Neutrophil (primary cell): ENCODE results near the gene VGF.

Experiments
- H3K27ac ChIP-seq: fragments of 200-600 bp; sonication (generic); 2 replicates; pipeline ENCODE4 v1.5.1; 2016; ENCODE audit warnings: mild to moderate bottlenecking, moderate library complexity
- H3K27me3 ChIP-seq: fragments of 200-600 bp; sonication (generic); 2 replicates; pipeline ENCODE4 v1.6.0; 2016; ENCODE audit warnings: mild to moderate bottlenecking
- H3K36me3 ChIP-seq: fragments of 200-600 bp; sonication (generic); 2 replicates; pipeline ENCODE4 v1.5.1; 2017
- H3K4me1 ChIP-seq, 2 experiments: fragments of 200-600 bp in 1 of 2; sonication (generic) in 1 of 2; 1 replicate in 1 of 2; 2 replicates in 1 of 2; pipeline versions ENCODE4 v1.5.1 to v1.6.1; 2013 to 2016; ENCODE audit warnings: low read depth in 1 of 2, low read length in 1 of 2, mild to moderate bottlenecking in 1 of 2, moderate library complexity in 1 of 2; ENCODE audit not compliant: control insufficient read depth in 1 of 2, insufficient read depth in 1 of 2
- H3K4me3 ChIP-seq, 2 experiments: fragments of 200-600 bp in 1 of 2; sonication (generic) in 1 of 2; 1 replicate in 1 of 2; 2 replicates in 1 of 2; pipeline ENCODE4 v1.5.1; 2013 to 2016; ENCODE audit warnings: low read depth in 1 of 2, low read length in 1 of 2, mild to moderate bottlenecking in 1 of 2, moderate library complexity in 1 of 2
- H3K9me3 ChIP-seq: fragments of 200-600 bp; sonication (generic); 2 replicates; pipeline ENCODE4 v1.5.1; 2016
- TF ChIP-seq, protein P1 (sequence below): fragments of 200-600 bp; sonication (generic); IDR thresholded peaks from 2 replicates; pipeline ENCODE4 v1.5.1; 2016; ENCODE audit warnings: antibody characterized with exemption

Gene VGF

DNA sequence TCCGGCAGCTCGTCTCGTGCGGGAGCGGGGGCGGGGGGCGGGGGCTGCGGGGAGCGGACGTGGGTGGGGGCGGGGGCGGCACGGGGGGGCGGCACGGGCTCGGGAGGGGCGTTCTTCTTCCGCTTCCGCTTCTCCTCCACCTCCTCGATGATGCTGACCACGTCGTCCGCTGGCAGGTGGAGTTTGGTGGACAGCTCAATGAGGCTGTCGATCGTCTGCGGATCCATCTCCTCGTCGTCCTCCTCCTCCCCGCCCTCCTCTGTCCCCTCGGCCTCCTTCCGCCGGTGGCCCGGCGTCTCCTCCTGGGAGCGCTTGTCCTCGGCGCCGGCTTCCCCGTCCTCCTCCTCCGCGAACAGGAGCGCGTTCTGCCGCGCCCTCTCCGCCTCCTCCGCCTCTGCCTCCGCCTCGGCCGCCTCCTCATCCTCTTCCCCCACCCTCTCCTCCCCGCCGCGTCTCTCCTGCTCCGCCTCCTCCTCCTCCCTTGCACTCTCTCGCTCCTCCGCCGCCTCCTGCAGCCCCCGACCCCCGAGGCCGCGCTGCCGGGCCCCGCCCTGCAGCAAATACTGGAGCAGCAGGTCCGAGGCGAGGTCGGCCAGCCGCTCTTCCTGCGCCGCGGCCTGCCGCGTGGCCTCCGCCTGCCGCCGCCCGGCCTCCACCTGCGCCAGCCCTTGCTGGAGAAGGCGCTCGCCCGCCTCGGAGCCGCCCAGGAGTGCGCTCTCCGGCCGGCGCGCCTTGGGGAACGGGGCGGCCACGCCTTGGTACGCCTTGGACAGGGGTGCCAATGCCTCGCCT lies 1.9 kb downstream of the VGF start:
- TF ChIP-seq, protein P1, sequence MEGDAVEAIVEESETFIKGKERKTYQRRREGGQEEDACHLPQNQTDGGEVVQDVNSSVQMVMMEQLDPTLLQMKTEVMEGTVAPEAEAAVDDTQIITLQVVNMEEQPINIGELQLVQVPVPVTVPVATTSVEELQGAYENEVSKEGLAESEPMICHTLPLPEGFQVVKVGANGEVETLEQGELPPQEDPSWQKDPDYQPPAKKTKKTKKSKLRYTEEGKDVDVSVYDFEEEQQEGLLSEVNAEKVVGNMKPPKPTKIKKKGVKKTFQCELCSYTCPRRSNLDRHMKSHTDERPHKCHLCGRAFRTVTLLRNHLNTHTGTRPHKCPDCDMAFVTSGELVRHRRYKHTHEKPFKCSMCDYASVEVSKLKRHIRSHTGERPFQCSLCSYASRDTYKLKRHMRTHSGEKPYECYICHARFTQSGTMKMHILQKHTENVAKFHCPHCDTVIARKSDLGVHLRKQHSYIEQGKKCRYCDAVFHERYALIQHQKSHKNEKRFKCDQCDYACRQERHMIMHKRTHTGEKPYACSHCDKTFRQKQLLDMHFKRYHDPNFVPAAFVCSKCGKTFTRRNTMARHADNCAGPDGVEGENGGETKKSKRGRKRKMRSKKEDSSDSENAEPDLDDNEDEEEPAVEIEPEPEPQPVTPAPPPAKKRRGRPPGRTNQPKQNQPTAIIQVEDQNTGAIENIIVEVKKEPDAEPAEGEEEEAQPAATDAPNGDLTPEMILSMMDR: no peak
- Histone ChIP-seq H3K27me3 (peaks cover 86% of the 10 kb centered on the region), H3K4me3 (peak overlapping the region in 1 of 2 experiments; percentile 24), H3K9me3 (no peaks in the 10 kb centered on the region), H3K4me1 (peaks cover 5 to 26% of the 10 kb centered on the region in 2 experiments), H3K36me3 (no peaks in the 10 kb centered on the region), H3K27ac (no peak overlapping the region)

DNA sequence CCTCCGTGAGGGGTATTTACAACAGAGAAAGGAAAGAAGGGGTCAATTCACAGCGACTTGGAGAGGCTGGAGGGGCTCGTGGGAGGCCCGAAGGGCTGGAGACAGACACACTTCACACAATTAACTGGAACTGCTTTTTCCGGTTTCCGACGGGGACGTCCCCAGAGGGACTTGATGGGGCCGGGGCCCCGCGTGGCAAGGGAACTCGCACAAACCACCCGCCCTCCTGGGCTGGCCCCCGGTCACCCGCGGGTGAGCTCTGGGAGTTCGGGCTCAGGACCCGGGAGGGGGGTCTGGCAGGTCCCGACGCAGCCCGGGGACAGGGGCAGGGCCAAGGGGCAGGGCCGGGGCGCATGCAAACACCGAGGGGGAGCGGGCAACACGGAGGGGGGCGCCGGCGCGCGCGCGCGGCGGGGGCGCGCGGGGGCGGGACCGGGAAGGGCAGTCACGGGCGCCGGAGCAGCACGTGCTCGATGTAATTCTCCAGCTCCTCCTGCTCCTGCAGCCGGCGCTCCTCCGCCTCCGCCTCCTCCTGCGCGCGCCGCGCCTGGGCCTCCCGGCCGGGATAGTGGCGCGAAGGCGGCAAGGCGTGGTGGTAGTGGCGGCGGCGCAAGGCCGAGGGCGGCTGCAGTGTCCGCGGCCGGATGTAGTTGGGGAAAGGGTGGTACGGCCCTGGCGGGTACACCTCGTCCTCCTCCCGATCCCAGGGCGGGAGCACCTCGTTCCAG lies 2.7 kb downstream of the VGF start:
- H3K27me3 ChIP-seq: peaks cover 79% of the 10 kb centered on the region
- H3K36me3 ChIP-seq: no peaks in the 10 kb centered on the region
- H3K27ac ChIP-seq: no peak overlapping the region
- peak overlapping the region in 1 of 2 experiments; percentile 24 for H3K4me3 ChIP-seq
- H3K9me3 ChIP-seq: no peaks in the 10 kb centered on the region
- TF ChIP-seq, protein P1: no peak
- peaks cover 5 to 26% of the 10 kb centered on the region in 2 experiments for H3K4me1 ChIP-seq

DNA sequence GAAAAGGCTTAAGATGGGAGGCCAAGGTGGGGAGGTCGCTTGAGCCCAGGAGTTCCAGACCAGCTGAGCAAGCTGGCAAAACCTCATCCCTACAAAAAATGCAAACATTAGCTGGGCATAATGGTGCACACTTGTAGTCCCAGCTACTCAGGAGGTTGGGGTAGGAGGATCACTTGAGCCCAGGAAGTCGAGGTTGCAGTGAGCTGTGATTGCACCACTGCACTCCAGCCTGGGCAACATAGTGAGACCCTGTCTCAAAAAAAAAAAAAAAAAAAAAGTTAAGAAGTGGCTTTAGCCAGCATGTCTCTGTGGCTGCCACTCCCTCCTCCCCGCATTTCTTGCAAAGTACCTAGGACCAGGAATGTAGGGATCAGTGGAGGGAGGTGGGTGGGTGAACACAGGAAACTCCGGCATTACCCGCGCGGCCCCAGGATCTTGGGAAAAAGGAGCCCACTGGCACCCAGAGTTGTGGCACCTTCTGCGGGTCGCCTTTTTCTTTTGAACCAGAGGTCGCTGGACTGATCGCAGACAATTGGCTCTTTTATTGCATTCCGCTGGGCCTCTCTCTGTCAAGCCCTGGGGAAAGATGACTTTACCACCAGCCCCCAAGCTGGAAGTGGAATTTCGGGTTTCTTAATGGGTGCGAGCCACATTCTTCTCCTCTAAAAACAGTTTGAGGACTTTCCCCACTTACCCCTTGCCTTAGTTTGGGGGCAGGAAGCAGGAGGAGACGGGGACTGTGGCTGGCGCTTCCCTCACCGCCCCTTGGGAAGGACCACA lies 3.5 kb downstream of the VGF start:
- Histone ChIP-seq H3K27ac (no peak overlapping the region), H3K4me1 (peaks cover 5 to 26% of the 10 kb centered on the region in 2 experiments), H3K27me3 (peaks cover 70% of the 10 kb centered on the region), H3K9me3 (no peaks in the 10 kb centered on the region), H3K4me3 (no peak overlapping the region), H3K36me3 (no peaks in the 10 kb centered on the region)
- TF ChIP-seq, protein P1: no peak

DNA sequence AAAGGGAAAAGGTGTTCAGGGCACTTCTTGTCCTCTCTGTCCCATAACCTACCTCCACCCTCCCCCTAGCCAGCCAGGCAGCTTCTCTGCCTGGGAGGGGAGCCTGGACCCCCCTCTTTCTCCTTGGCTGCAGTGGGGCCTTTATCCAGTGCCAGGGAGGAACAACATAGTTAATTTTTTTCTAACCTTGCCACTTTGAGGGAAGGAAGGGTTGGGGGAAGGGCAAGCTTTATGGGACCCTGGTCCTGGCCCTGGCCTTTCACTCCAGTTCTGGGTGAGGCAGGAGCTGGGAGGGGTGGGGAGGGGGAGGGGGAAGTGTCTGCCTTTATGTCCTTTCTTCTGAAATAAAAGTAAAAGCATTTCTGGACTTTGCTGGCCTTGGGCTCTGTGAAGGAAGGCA lies 4.5 kb downstream of the VGF start:
- Histone ChIP-seq H3K27me3 (peaks cover 61% of the 10 kb centered on the region), H3K27ac (no peak overlapping the region), H3K9me3 (no peaks in the 10 kb centered on the region), H3K4me1 (peaks cover 4 to 23% of the 10 kb centered on the region in 2 experiments), H3K4me3 (no peak overlapping the region), H3K36me3 (no peaks in the 10 kb centered on the region)
- TF ChIP-seq, protein P1: no peak
